ENCODE measurements around the gene ZNF836. TPM values are rescaled to one million over a fixed set of nuclear protein-coding genes. Genes with fewer than 3 reads are reported as not detected.

Gene ZNF836
- total RNA-seq, 1 donor from 2014 or later, result 7.8 TPM

DNA sequence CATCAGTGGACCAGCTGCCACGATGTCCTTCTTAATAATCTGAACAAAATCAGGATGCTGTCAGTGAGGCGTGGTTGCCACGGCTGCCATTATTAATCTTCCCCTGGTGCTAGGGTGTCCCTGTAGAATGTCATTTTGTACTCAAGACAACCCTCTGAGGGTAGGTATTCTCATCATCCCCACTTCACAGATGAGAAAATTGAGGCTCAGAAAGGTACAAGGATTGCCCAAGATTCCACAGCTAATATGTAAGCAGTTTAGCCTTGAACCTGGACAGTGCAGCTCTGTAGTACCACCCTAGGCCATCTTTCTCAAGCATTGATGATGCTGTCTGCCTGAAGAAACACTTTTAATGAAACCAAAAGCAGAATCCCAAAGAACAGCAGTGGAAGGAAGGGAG is 26.5 kb upstream of the ZNF836 start:
- Mint-ChIP-seq H3K27ac (no peak overlapping the region), H3K4me3 (no peak overlapping the region), H3K36me3 (ENCODE audit: low read depth) (peaks cover 50% of the 10 kb centered on the region), H3K27me3 (ENCODE audit: insufficient read depth) (no peaks in the 10 kb centered on the region), H3K9me3 (no peaks in the 10 kb centered on the region), H3K4me1 (ENCODE audit: low read depth) (peaks cover 15% of the 10 kb centered on the region)
- intact Hi-C loops (cut with micrococcal nuclease), result no loop called here
- DNase-seq (ENCODE audit: low spot score), result no peak

DNA sequence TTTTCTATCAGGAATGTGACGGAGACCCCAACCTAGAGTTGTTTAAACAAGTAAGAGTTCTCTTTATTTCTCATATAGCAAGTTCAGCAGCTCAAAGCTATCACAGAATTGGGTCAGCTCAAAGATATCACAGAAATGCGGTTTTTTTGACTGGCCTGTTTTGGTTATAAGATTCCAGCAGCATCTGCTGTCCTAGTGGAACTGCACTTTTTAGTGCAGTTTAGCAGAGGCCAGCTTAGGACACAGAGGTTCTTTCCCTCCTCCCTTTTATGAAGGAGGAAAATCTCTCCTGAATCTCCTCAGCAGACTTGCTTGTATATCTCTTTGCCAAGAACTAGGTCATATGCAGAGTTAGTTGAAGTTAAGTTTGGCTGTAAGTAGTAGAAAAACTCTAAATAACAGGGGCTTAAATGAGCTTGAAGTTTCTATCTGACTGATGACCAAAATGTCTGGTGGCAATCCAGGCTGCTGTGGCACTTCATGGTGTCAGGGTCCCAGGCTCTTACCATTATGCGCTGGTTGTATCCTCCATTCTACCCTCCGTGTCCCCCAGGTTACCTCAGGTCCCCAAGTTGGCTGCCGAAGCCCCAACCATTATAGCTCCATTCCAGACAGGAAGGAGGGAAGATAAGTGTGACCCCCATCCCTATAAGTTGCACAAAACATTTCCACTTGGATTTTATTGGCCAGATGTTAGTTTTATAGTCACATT is 25.0 kb upstream of the ZNF836 start:
- H3K36me3 Mint-ChIP-seq (ENCODE audit: low read depth), result peaks cover 46% of the 10 kb centered on the region
- intact Hi-C loops (cut with micrococcal nuclease), result no loop called here
- no peaks in the 10 kb centered on the region for H3K9me3 Mint-ChIP-seq
- no peak for DNase-seq (ENCODE audit: low spot score)
- H3K4me1 Mint-ChIP-seq (ENCODE audit: low read depth), result peaks cover 29% of the 10 kb centered on the region
- no peaks in the 10 kb centered on the region for H3K27me3 Mint-ChIP-seq (ENCODE audit: insufficient read depth)
- H3K27ac Mint-ChIP-seq, result no peak overlapping the region
- no peak overlapping the region for H3K4me3 Mint-ChIP-seq

DNA sequence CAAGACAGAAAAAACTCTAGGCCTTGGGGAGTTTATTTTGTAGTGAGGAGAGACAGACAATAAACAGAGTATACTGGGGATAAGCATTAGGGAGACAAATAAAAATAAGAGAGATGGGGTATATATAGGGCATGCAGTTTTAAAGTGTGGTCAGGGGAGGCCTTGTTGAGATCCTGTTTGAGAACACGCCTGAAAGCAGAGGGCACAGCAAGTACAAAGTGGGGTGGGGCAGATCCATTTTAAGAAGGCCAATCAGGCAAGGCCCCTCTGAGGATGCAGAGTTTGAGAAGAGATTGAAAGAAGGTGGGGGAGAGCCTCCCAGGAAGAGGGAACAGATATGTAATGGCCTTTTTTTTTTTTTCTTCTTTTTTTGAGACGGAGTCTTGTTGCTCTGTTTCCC is 20.5 kb upstream of the ZNF836 start:
- Mint-ChIP-seq H3K9me3 (no peaks in the 10 kb centered on the region), H3K27ac (peak overlapping the region; percentile 21), H3K4me1 (ENCODE audit: low read depth) (peaks cover 45% of the 10 kb centered on the region), H3K36me3 (ENCODE audit: low read depth) (peaks cover 37% of the 10 kb centered on the region), H3K27me3 (ENCODE audit: insufficient read depth) (no peaks in the 10 kb centered on the region), H3K4me3 (peak overlapping the region; percentile 98)
- intact Hi-C loops (cut with micrococcal nuclease), result loop anchor here (5.0 kb wide), 1 partner anchor 45 kb away; no protein-coding TSS in a partner anchor
- DNase-seq (ENCODE audit: low spot score), result no peak

GRCh38 chr19:52191389-52191788 is 20.0 kb upstream of the ZNF836 start:
- intact Hi-C loops (cut with micrococcal nuclease), result loop anchor here (5.0 kb wide), 1 partner anchor 46 kb away; no protein-coding TSS in a partner anchor
- DNase-seq (ENCODE audit: low spot score), result no peak
- peaks cover 33% of the 10 kb centered on the region for H3K36me3 Mint-ChIP-seq (ENCODE audit: low read depth)
- no peaks in the 10 kb centered on the region for H3K27me3 Mint-ChIP-seq (ENCODE audit: insufficient read depth)
- no peaks in the 10 kb centered on the region for H3K9me3 Mint-ChIP-seq
- peaks cover 45% of the 10 kb centered on the region for H3K4me1 Mint-ChIP-seq (ENCODE audit: low read depth)
- peak overlapping the region; percentile 15 for H3K27ac Mint-ChIP-seq
- peak overlapping the region; percentile 98 for H3K4me3 Mint-ChIP-seq

GRCh38 chr19:52190487-52191293 is 19.3 kb upstream of the ZNF836 start:
- Mint-ChIP-seq H3K36me3 (ENCODE audit: low read depth) (peaks cover 28% of the 10 kb centered on the region), H3K4me3 (peak overlapping the region; percentile 98), H3K27ac (peak overlapping the region; percentile 99), H3K4me1 (ENCODE audit: low read depth) (peaks cover 45% of the 10 kb centered on the region), H3K27me3 (ENCODE audit: insufficient read depth) (no peaks in the 10 kb centered on the region), H3K9me3 (no peaks in the 10 kb centered on the region)
- no peak for DNase-seq (ENCODE audit: low spot score)
- intact Hi-C loops (cut with micrococcal nuclease), result loop anchor here (1.0 to 5.0 kb wide), 3 partner anchors 47 to 263 kb away; partner anchors contain the start of genes ZNF613 and ZNF841

DNA sequence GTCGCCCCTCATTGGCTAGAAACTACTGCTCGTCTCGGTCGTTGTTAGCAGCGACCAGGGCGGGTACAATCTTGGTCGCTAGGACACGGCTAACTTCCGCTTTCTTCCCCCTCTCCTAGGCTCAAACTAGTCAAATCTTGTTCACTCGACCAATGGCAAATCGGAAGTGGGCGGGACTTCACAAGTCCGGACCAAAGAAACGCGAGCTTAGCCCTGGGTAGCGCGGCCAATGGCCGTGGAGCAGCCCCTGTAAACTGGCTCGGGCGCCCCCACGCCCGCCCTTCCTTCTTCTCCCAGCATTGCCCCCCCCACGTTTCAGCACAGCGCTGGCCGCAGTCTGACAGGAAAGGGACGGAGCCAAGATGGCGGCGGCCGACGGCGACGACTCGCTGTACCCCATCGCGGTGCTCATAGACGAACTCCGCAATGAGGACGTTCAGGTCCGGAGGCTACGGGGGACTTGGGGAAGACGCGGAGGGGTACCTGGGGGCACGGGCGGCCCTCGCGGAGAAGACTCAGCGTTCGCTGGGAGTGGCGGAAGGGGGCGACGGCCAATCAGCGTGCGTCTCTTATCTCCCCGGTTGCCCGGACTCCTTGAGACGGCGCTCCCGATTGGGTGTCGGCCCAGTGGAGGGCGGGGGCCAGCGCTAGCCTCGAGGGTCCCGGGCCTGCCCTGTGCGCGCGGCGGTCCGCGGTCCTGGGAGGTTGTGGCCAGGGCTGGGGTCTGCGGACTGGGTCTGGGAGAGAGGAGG is 18.5 kb upstream of the ZNF836 start, which contains the start of gene PPP2R1A:
TSS of gene PPP2R1A (plus strand) at position 318 of the 752 bp plus-strand sequence. CDS start at position 363, 45 bp downstream.
- peak within 1 kb of the TSS; percentile 99 for H3K27ac Mint-ChIP-seq
- peak within 1 kb of the TSS; percentile 98 for H3K4me3 Mint-ChIP-seq
- no peaks in the 10 kb centered on the region for H3K9me3 Mint-ChIP-seq
- intact Hi-C loops (cut with micrococcal nuclease), result loop anchor here (1.0 to 10.0 kb wide), 13 partner anchors 19 to 1005 kb away; partner anchors contain the start of genes ZNF160, ZNF610, ZNF613 and ZNF614
- DNase-seq (ENCODE audit: low spot score), result peak; percentile 97
- peaks cover 23% of the 10 kb centered on the region for H3K36me3 Mint-ChIP-seq (ENCODE audit: low read depth)
- no peaks in the 10 kb centered on the region for H3K27me3 Mint-ChIP-seq (ENCODE audit: insufficient read depth)
- peaks cover 45% of the 10 kb centered on the region for H3K4me1 Mint-ChIP-seq (ENCODE audit: low read depth)

DNA sequence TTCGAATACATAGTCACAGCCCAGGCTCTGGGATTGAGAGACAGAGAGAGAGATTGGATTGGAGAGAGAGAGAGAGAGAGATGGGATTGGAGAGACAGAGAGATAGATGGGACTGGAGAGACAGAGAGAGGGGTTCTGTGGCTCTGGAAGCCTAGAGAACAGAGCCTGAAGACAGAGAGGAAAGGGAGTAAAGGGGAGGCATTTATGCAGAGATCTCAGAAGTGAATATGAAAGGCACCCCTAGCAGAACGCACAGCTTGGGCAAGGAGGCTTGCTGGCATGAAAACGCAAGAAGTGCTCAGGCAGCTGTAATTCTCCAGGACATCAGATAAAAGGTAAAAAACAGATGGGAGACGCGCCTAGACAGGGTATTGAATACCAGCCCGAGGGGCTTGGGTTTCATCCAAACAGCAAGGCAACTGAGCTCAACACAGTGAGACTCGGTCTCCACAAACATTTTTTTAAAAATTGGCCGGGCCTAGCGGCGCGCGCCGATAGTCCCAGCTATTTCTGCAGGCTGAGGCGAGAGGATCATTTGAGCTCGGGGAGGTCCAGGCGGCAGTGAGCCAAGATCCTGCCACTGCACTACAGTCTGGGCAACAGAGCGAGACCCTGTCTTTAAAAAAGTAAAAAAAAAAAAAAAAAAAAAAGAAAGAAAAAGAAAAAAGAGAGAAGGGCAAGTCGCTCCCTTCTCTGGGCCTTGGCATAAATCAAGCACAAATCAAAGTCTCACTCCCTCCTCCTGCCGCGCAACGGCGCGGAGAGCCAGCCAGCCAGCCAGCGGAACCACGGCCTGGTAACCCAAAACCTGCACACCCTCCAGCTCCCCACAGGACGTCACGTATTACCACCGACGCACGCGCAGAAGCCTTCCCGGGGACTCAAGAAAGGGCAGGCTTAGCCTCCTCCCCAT is 17.7 kb upstream of the ZNF836 start:
- intact Hi-C loops (cut with micrococcal nuclease), result loop anchor here (1.0 to 10.0 kb wide), 10 partner anchors 18 to 1006 kb away; partner anchors contain the start of genes ZNF160, ZNF610, ZNF614 and ZNF616
- no peak for DNase-seq (ENCODE audit: low spot score)
- no peaks in the 10 kb centered on the region for H3K27me3 Mint-ChIP-seq (ENCODE audit: insufficient read depth)

GRCh38 chr19:52187407-52187806 is 16.0 kb upstream of the ZNF836 start:
- Mint-ChIP-seq H3K27me3 (ENCODE audit: insufficient read depth) (no peaks in the 10 kb centered on the region), H3K36me3 (ENCODE audit: low read depth) (peaks cover 7% of the 10 kb centered on the region), H3K27ac (no peak overlapping the region), H3K9me3 (no peaks in the 10 kb centered on the region), H3K4me1 (ENCODE audit: low read depth) (peaks cover 25% of the 10 kb centered on the region), H3K4me3 (no peak overlapping the region)
- intact Hi-C loops (cut with micrococcal nuclease), result loop anchor here (5.0 to 10.0 kb wide), 3 partner anchors 160 to 1007 kb away; partner anchors contain the start of genes ZNF160, ZNF614 and ZNF665
- DNase-seq (ENCODE audit: low spot score), result no peak

More for the DNA sequence above, 17.7 kb upstream of the ZNF836 start:
- Mint-ChIP-seq H3K4me3 (peak overlapping the region; percentile 98), H3K27ac (peak overlapping the region; percentile 99), H3K9me3 (no peaks in the 10 kb centered on the region), H3K36me3 (ENCODE audit: low read depth) (peaks cover 15% of the 10 kb centered on the region), H3K4me1 (ENCODE audit: low read depth) (peaks cover 36% of the 10 kb centered on the region)

DNA sequence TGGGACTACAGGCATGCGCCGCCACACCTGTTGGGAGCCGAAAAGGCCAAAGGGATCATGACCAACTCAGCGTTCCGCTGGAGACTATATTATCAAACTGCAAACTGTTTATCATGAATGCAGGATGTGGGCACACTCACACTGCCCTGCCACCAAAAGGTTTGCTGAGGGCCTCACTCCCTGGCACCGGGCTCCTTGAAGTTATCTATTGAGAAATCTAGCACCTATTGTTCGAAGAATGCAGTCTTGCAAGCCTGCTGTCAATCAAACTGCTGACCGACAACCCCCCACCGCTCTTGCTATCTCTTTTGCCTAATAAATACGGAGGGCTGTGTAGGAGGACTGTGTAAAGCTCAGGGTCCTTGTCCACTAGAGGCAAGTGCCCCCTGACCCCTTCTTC is 5.2 kb upstream of the ZNF836 start:
- intact Hi-C loops (cut with micrococcal nuclease), result no loop called here
- Mint-ChIP-seq H3K4me3 (no peak overlapping the region), H3K27ac (no peak overlapping the region), H3K36me3 (ENCODE audit: low read depth) (peaks cover 2% of the 10 kb centered on the region), H3K27me3 (ENCODE audit: insufficient read depth) (no peaks in the 10 kb centered on the region), H3K4me1 (ENCODE audit: low read depth) (no peaks in the 10 kb centered on the region), H3K9me3 (peaks cover 24% of the 10 kb centered on the region)
- DNase-seq (ENCODE audit: low spot score), result no peak

- intact Hi-C loops (cut with micrococcal nuclease), result no loop called here
- no peak overlapping the region for H3K27ac Mint-ChIP-seq
- H3K36me3 Mint-ChIP-seq (ENCODE audit: low read depth), result peaks cover 32% of the 10 kb centered on the region
- peak overlapping the region; percentile 97 for H3K4me3 Mint-ChIP-seq
- H3K4me1 Mint-ChIP-seq (ENCODE audit: low read depth), result peaks cover 11% of the 10 kb centered on the region
- H3K9me3 Mint-ChIP-seq, result peaks cover 20% of the 10 kb centered on the region
- no peak for DNase-seq (ENCODE audit: low spot score)
- no peaks in the 10 kb centered on the region for H3K27me3 Mint-ChIP-seq (ENCODE audit: insufficient read depth)
These were observed 926 bp upstream of the ZNF836 start for GRCh38 chr19:52172347-52172746.

- H3K9me3 Mint-ChIP-seq, result peaks cover 20% of the 10 kb centered on the region
- no peak for DNase-seq (ENCODE audit: low spot score)
- peaks cover 11% of the 10 kb centered on the region for H3K4me1 Mint-ChIP-seq (ENCODE audit: low read depth)
- H3K36me3 Mint-ChIP-seq (ENCODE audit: low read depth), result peaks cover 39% of the 10 kb centered on the region
- peak overlapping the region; percentile 90 for H3K27ac Mint-ChIP-seq
- no peaks in the 10 kb centered on the region for H3K27me3 Mint-ChIP-seq (ENCODE audit: insufficient read depth)
- intact Hi-C loops (cut with micrococcal nuclease), result loop anchor here (1.0 kb wide), 5 partner anchors 18 to 564 kb away; partner anchors contain the start of genes ZNF432 and ZNF611
- H3K4me3 Mint-ChIP-seq, result peak overlapping the region; percentile 97
These were observed 529 bp downstream of the ZNF836 start for GRCh38 chr19:52170863-52171320.
